ENCODE data around the gene SMURF2.

SMURF2 gene

GRCh38 chr17:64591944-64592343, 70.2 kb downstream of the SMURF2 start:
- TF ChIP-seq RAD21 (IDR thresholded peaks at IDR 0.05; ENCODE audit: low read depth) = no peak
- no peak for TF ChIP-seq EGR1 (IDR thresholded peaks at IDR 0.05)
- TF ChIP-seq REST (IDR thresholded peaks at IDR 0.05; ENCODE audit: low read depth) = no peak
- TF ChIP-seq FOXM1 (IDR thresholded peaks at IDR 0.05; ENCODE audit: borderline replicate concordance, low read depth) = no peak
- TF ChIP-seq EP300 (IDR thresholded peaks at IDR 0.05; ENCODE audit: borderline replicate concordance) = no peak
- no peak for TF ChIP-seq TAF1 (IDR thresholded peaks at IDR 0.05; ENCODE audit: low read depth)
- TF ChIP-seq CEBPB (IDR thresholded peaks at IDR 0.05) = no peak
- no peak for TF ChIP-seq TEAD4 (IDR thresholded peaks at IDR 0.05)
- TF ChIP-seq, protein P1, sequence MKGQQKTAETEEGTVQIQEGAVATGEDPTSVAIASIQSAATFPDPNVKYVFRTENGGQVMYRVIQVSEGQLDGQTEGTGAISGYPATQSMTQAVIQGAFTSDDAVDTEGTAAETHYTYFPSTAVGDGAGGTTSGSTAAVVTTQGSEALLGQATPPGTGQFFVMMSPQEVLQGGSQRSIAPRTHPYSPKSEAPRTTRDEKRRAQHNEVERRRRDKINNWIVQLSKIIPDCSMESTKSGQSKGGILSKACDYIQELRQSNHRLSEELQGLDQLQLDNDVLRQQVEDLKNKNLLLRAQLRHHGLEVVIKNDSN (IDR thresholded peaks at IDR 0.05) = no peak
- no peak for TF ChIP-seq ZBTB7A (IDR thresholded peaks at IDR 0.05; ENCODE audit: low read depth)
- TF ChIP-seq, protein P2, sequence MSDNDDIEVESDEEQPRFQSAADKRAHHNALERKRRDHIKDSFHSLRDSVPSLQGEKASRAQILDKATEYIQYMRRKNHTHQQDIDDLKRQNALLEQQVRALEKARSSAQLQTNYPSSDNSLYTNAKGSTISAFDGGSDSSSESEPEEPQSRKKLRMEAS (IDR thresholded peaks at IDR 0.05) = no peak
- no peak for TF ChIP-seq TCF12 (IDR thresholded peaks at IDR 0.05; ENCODE audit: low read depth)

GRCh38 chr17:64585146-64585545, 77.0 kb downstream of the SMURF2 start:
- TF ChIP-seq ZBTB7A (IDR thresholded peaks at IDR 0.05; ENCODE audit: low read depth) = no peak
- TF ChIP-seq YY1 (IDR thresholded peaks at IDR 0.05; ENCODE audit: low read depth) = no peak
- TF ChIP-seq TEAD4 (IDR thresholded peaks at IDR 0.05) = no peak
- TF ChIP-seq RAD21 (IDR thresholded peaks at IDR 0.05; ENCODE audit: low read depth) = no peak
- no peak for TF ChIP-seq FOXM1 (IDR thresholded peaks at IDR 0.05; ENCODE audit: borderline replicate concordance, low read depth)
- TF ChIP-seq CEBPB (IDR thresholded peaks at IDR 0.05) = no peak
- TF ChIP-seq, protein P2 (IDR thresholded peaks at IDR 0.05) = no peak

GRCh38 chr17:64583038-64583437, 79.1 kb downstream of the SMURF2 start:
- TF ChIP-seq ZBTB7A (IDR thresholded peaks at IDR 0.05; ENCODE audit: low read depth) (no peak), TEAD4 (IDR thresholded peaks at IDR 0.05) (no peak), NFIC (IDR thresholded peaks at IDR 0.05) (no peak), TCF12 (IDR thresholded peaks at IDR 0.05; ENCODE audit: low read depth) (no peak), EP300 (IDR thresholded peaks at IDR 0.05; ENCODE audit: borderline replicate concordance) (no peak), CREB1 (IDR thresholded peaks at IDR 0.05; ENCODE audit: low read depth) (no peak), REST (IDR thresholded peaks at IDR 0.05; ENCODE audit: low read depth) (no peak), FOXM1 (IDR thresholded peaks at IDR 0.05; ENCODE audit: borderline replicate concordance, low read depth) (no peak), TAF1 (IDR thresholded peaks at IDR 0.05; ENCODE audit: low read depth) (no peak), EGR1 (IDR thresholded peaks at IDR 0.05) (no peak)
- TF ChIP-seq, protein P2 (IDR thresholded peaks at IDR 0.05) = no peak
- TF ChIP-seq, protein P1 (IDR thresholded peaks at IDR 0.05) = no peak

DNA sequence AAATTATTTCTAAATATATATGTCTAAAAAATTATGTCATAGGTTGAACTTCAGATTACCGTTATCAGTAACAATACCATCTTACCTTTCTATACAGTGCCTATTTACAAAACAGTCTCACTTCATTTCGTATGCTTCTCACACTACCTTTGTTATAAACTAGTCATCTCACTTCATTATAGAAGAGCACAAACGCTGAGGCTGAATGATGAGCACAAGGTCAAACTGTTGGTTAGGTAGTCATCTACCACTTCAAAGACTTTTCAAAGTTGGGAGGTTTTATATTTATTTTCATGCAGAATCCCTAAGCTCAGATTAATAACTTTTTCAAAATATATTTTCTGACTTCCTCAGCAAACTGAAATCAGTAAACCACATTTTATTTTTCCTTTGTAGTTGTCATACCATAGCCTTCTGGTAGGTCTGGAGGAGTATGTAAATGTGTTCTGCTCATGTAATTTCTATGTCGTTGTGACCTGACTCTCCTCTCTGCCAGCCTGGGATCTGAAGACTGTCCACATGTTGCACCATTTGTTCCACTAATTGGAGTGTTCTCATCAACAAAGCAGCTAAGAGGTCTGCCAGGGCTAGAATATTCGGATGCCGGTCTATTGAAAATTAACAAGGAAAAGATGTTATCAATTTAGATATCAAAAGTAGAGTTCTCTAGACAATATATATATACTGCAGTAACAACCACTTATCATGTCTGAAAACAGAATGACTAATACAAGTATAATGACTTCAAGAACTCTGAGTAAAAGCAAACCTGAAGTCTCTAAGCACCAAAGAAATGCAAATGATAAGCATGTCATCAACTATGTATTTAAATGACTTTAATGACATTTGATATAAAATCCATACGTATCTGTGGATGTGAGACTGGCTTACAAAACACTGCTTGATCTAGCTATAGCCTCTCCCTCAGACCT, 81.5 kb downstream of the SMURF2 start:
- TF ChIP-seq, protein P1 (IDR thresholded peaks at IDR 0.05) = no peak
- no peak for TF ChIP-seq TEAD4 (IDR thresholded peaks at IDR 0.05)
- TF ChIP-seq TAF1 (IDR thresholded peaks at IDR 0.05; ENCODE audit: low read depth) = no peak
- TF ChIP-seq, protein P2 (IDR thresholded peaks at IDR 0.05) = no peak
- TF ChIP-seq REST (IDR thresholded peaks at IDR 0.05; ENCODE audit: low read depth) = no peak
- no peak for TF ChIP-seq RAD21 (IDR thresholded peaks at IDR 0.05; ENCODE audit: low read depth)
- no peak for TF ChIP-seq CREB1 (IDR thresholded peaks at IDR 0.05; ENCODE audit: low read depth)
- TF ChIP-seq FOXM1 (IDR thresholded peaks at IDR 0.05; ENCODE audit: borderline replicate concordance, low read depth) = no peak
